Pancreas (tissue), 10 donors: ENCODE results near the gene IRX4. TPM values are rescaled to one million over a fixed set of nuclear protein-coding genes. Genes with fewer than 3 reads are reported as not detected.

Experiments used
- ATAC-seq, 4 donors: fragments of 200-7000 bp; cut with Tn5 transposase; one replicate each; pipeline versions ENCODE4 v1.8.0 to v1.9.1; 2020; ENCODE audit warnings: mild to moderate bottlenecking in 4 of 4, moderate library complexity in 4 of 4
- DNase-seq, 6 donors: peaks; one replicate each; pipeline ENCODE4 v3.0.0-alpha.2; 2020
- FAIRE-seq: peaks from 2 replicates; lab custom pipeline; 2012; peaks lifted over from hg19 to GRCh38; lab: Jason Lieb, UNC
- H3K27ac ChIP-seq, 4 donors: fragments of 200-600 bp; sonication (generic); 1 replicate in 3 of 4; 2 replicates in 1 of 4; pipeline versions ENCODE4 v1.5.0 to v1.8.0; 2020
- H3K27me3 ChIP-seq, 4 donors: fragments of 200-600 bp; one replicate each; pipeline ENCODE4 v1.8.0; 2021
- H3K36me3 ChIP-seq, 3 donors: fragments of 200-600 bp; sonication (generic) in 1 of 3; one replicate each; pipeline versions ENCODE4 v1.5.0 to v1.8.0; 2020 to 2021
- H3K4me1 ChIP-seq, 3 donors: fragments of 200-600 bp; one replicate each; pipeline ENCODE4 v1.8.0; 2021
- H3K4me3 ChIP-seq, 4 donors: fragments of 200-600 bp; sonication (generic) in 2 of 4; one replicate each; pipeline versions ENCODE4 v1.5.0 to v1.8.0; 2020 to 2021
- H3K9me3 ChIP-seq, 4 donors: fragments of 200-600 bp; one replicate each; pipeline ENCODE4 v1.8.0; 2021
- WGBS, 2 donors: extraction: QIAGEN DNeasy Blood & Tissue Kit; methylation state at CpG; one replicate each; pipeline ENCODE4 v1.1.7; 2013; 5-methylcytosine and 5-hydroxymethylcytosine counted together
- intact Hi-C, 3 donors: fragments of 100-400 bp; cut with DNase I; formaldehyde crosslinking; loops; one replicate each; pipeline versions ENCODE4 v1.11.1 to v1.14.2; 2022
- polyA plus RNA-seq, 2 donors: library from polyadenylated mRNA; stranded (reverse); fragments of 200-250 nt; gene quantifications; one replicate each; pipeline ENCODE4 v1.2.3, GENCODE V29; 2013
- total RNA-seq, 6 donors: library from RNA; stranded (reverse); fragmentation: NEBNext Ultra II Directional in 4 of 6; extraction: Animal tissue kit (Norgen Biotek cat#: 25700) in 4 of 6; gene quantifications; one replicate each; pipeline versions ENCODE4 v1.2.1 to v1.2.4, GENCODE V29; 2021 to 2023
- TF ChIP-seq, protein P1 (sequence below), 4 donors: fragments of 200-600 bp; sonication (generic) in 3 of 4; IDR thresholded peaks; one replicate each; pipeline versions ENCODE4 v1.5.0 to v1.8.0; 2021; ENCODE audit warnings: antibody characterized with exemption in 4 of 4
- donor health status: healthy with polysubstance abuse.
- donor health status: DM: no; HTN: no; CAD: no; lungs with moderate emphysema.
- donor health status: DM: no; HTN: no; CAD: no.
- donor health status: control.
- donor health status: control.
- donor health status: Bipolar disorder and iron deficiency.
- donor health status: DM: yes; HTN: yes; CAD: no.
- donor health status: DM: no; HTN: no; CAD: no.
- donor health status: DM: no; HTN: no; CAD: no.
- donor health status: DM: yes; HTN: yes; CAD: no.

Gene IRX4
- total and polyA plus RNA-seq, 8 donors = 0.31 TPM; not detected in 7

DNA sequence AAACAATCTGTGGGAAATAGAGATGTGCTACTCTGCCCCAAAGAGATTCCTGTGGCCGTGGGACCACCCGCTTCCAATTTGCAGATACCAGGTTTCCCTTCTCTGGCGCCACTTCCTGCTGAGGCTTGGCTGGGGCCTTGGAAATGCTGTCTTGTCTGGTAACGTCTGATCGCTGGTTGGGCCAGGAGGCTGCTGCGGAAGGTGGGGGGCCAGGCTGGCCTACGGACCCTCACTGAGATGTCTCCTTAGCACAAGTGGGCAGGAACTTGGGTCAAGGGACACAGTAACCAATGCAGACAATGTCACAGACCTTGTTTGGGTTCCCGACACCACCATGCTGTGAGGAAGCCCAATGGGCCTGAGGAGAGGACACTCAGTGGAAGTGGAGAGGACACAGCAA is 31.7 kb upstream of the IRX4 start:
- Histone ChIP-seq H3K27me3 (no peaks in the 10 kb centered on the region), H3K4me3 (no peak overlapping the region), H3K4me1 (no peaks in the 10 kb centered on the region), H3K27ac (no peak overlapping the region), H3K9me3 (no peaks in the 10 kb centered on the region), H3K36me3 (no peaks in the 10 kb centered on the region)
- WGBS, 2 donors = 84 to 90% methylated on average over 8 of the region's 8 CpGs
- ATAC-seq (no peak), DNase-seq (no peak), FAIRE-seq (no peak)
- TF ChIP-seq, protein P1, sequence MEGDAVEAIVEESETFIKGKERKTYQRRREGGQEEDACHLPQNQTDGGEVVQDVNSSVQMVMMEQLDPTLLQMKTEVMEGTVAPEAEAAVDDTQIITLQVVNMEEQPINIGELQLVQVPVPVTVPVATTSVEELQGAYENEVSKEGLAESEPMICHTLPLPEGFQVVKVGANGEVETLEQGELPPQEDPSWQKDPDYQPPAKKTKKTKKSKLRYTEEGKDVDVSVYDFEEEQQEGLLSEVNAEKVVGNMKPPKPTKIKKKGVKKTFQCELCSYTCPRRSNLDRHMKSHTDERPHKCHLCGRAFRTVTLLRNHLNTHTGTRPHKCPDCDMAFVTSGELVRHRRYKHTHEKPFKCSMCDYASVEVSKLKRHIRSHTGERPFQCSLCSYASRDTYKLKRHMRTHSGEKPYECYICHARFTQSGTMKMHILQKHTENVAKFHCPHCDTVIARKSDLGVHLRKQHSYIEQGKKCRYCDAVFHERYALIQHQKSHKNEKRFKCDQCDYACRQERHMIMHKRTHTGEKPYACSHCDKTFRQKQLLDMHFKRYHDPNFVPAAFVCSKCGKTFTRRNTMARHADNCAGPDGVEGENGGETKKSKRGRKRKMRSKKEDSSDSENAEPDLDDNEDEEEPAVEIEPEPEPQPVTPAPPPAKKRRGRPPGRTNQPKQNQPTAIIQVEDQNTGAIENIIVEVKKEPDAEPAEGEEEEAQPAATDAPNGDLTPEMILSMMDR (IDR thresholded peaks at IDR 0.05) = no peak
- intact Hi-C loops = no loop called here

DNA sequence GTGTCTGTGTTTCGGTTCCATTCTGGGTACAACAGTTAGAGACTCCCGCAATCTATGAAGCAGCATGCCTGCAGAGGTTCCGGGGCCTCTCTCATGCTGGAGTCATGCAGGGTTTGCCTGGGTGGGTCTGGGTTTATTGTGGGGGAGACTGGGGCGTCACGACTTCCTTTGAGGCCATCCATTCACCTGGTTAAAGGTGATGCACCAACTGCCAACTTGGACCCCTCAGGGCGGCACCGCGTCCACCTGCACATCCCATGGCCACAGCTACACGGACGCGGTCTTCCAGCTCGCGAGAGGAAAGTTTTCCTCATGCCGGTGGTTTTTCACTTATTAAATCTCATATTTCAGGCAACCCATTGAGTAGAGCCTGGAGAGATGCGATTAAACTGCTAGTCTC is 30.9 kb upstream of the IRX4 start:
- Histone ChIP-seq H3K4me1 (no peaks in the 10 kb centered on the region), H3K36me3 (no peaks in the 10 kb centered on the region), H3K9me3 (no peaks in the 10 kb centered on the region), H3K27ac (no peak overlapping the region), H3K27me3 (no peaks in the 10 kb centered on the region), H3K4me3 (no peak overlapping the region)
- WGBS, 2 donors = 82 to 83% methylated on average over 15 of the region's 15 CpGs
- no peak for FAIRE-seq
- DNase-seq = no peak
- TF ChIP-seq, protein P1 (IDR thresholded peaks at IDR 0.05) = no peak
- ATAC-seq = no peak
- intact Hi-C loops = no loop called here

DNA sequence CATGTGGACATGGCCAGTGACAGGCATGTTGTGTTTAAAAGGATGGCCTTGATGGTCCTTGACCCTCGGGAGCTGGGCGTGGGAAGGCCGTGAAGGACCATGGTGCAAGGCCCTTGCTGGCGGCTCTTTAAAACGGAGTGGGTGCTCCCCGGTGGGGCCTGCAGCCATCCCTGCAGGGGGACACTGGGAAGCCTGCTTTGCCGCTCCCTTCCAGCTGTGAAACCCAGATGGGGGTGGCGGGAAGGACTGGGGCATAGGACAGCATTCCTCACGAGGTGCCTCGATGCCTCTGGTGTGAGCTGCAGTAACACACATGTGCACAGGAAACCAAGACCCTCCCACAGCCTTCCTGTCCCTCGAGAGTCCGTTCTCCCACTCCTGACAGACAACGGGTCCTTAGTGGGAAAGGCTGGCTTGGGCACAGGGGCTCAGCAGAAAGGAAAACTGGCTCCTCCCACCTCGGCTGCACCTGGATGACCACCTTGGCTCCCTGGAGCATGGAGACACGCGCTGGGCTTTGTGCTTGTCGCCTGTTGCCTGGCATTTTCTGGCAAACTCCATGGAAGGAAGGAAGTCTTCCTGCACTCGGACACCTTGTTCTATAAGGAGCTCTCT is 30.3 kb upstream of the IRX4 start:
- H3K27ac ChIP-seq = no peak overlapping the region
- H3K9me3 ChIP-seq = no peaks in the 10 kb centered on the region
- no peaks in the 10 kb centered on the region for H3K27me3 ChIP-seq
- H3K36me3 ChIP-seq = no peaks in the 10 kb centered on the region
- intact Hi-C loops = no loop called here
- DNase-seq = no peak
- H3K4me3 ChIP-seq = no peak overlapping the region
- TF ChIP-seq, protein P1 (IDR thresholded peaks at IDR 0.05) = no peak
- no peak for FAIRE-seq
- no peaks in the 10 kb centered on the region for H3K4me1 ChIP-seq
- no peak for ATAC-seq
- WGBS, 2 donors = 58 to 75% methylated on average over 18 of the region's 18 CpGs

DNA sequence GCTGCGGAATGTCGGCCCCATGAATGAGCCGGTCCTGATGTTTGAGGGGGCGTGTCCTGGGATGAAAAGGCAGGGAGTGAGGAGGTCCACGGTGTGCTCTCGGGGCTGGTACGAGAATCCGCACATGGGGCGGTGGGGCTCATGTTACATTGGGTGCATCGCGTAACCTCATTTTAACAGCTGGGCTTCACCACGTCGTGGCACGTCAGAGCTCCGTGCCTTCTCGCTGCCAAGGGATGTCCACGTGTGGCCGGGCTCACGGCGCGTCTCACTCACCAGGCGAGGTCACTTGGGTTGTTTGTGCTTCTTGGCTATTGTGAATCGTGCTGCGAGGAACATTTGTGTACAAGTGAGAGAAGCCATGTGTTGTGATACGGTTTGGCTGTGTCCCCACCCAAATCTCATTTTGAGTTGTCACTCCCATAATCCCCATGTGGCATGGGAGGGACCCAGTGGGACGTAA is 29.1 kb upstream of the IRX4 start:
- Histone ChIP-seq H3K27me3 (no peaks in the 10 kb centered on the region), H3K9me3 (no peaks in the 10 kb centered on the region), H3K36me3 (no peaks in the 10 kb centered on the region), H3K27ac (no peak overlapping the region), H3K4me3 (no peak overlapping the region), H3K4me1 (no peaks in the 10 kb centered on the region)
- intact Hi-C loops = no loop called here
- DNase-seq = no peak
- FAIRE-seq = no peak
- 71 to 80% methylated on average over 26 of the region's 26 CpGs for whole genome bisulfite sequencing, 2 donors
- ATAC-seq = no peak
- TF ChIP-seq, protein P1 (IDR thresholded peaks at IDR 0.05) = no peak
